TTC549 (cell line): ENCODE results near the gene CTSW.

Experiments used
- FAIRE-seq: peaks from 2 replicates; lab custom pipeline; 2012; peaks lifted over from hg19 to GRCh38; lab: Jason Lieb, UNC

CTSW gene

GRCh38 chr11:65906602-65907001 lies 27.0 kb downstream of the CTSW start:
- no peak for FAIRE-seq

GRCh38 chr11:65907878-65908277 lies 28.2 kb downstream of the CTSW start:
- no peak for FAIRE-seq

- no peak for FAIRE-seq
These were observed 32.3 kb downstream of the CTSW start for GRCh38 chr11:65911682-65912568.

GRCh38 chr11:65912845-65913244 lies 33.2 kb downstream of the CTSW start:
- no peak for FAIRE-seq

GRCh38 chr11:65915101-65915820 lies 35.6 kb downstream of the CTSW start:
- no peak for FAIRE-seq

- FAIRE-seq: no peak
These were observed 36.2 kb downstream of the CTSW start for GRCh38 chr11:65915821-65916251.

- no peak for FAIRE-seq
These were observed 36.8 kb downstream of the CTSW start for GRCh38 chr11:65916391-65916790.

GRCh38 chr11:65917077-65917433 lies 37.4 kb downstream of the CTSW start:
- no peak for FAIRE-seq

GRCh38 chr11:65917434-65918210 lies 38.0 kb downstream of the CTSW start:
- no peak for FAIRE-seq

GRCh38 chr11:65918211-65919140 lies 38.8 kb downstream of the CTSW start, which contains the start of gene C11orf68:
Gene C11orf68 (minus strand): TSS chr11:65919062. CDS start chr11:65919031, 31 bp downstream.
- FAIRE-seq: no peak

GRCh38 chr11:65919141-65919572 lies 39.5 kb downstream of the CTSW start, which contains the start of gene DRAP1:
Gene DRAP1 (plus strand): TSS chr11:65919426. CDS start chr11:65919502, 76 bp downstream.
- FAIRE-seq: no peak

- no peak for FAIRE-seq
These were observed 40.1 kb downstream of the CTSW start for GRCh38 chr11:65919573-65920371.

GRCh38 chr11:65920372-65920802 lies 40.8 kb downstream of the CTSW start:
- FAIRE-seq: no peak

GRCh38 chr11:65921033-65921555 lies 41.5 kb downstream of the CTSW start:
- no peak for FAIRE-seq

GRCh38 chr11:65921876-65922275 lies 42.2 kb downstream of the CTSW start:
- no peak for FAIRE-seq

- no peak for FAIRE-seq
These were observed 42.9 kb downstream of the CTSW start for GRCh38 chr11:65922565-65922964.

GRCh38 chr11:65925397-65925796 lies 45.8 kb downstream of the CTSW start:
- FAIRE-seq: no peak

GRCh38 chr11:65927904-65928397 lies 48.3 kb downstream of the CTSW start:
- FAIRE-seq: no peak

GRCh38 chr11:65928667-65929066 lies 49.0 kb downstream of the CTSW start:
- no peak for FAIRE-seq
